K562 (cell line): ENCODE data around the gene TBPL2. TPM values are rescaled to one million over a fixed set of nuclear protein-coding genes. Genes with fewer than 3 reads are reported as not detected.

Experiments used
- ATAC-seq: fragments of 200-7000 bp; cut with Tn5 transposase; 3 replicates; pipeline ENCODE4 v1.9.1; 2020; ENCODE audit warnings: moderate library complexity
- BruUV-seq: library from RNA; stranded (reverse); fragments of 400-500 nt; replicated peaks from 2 replicates; lab custom pipeline; 2021; lab: Mats Ljungman, UMichigan
- CTCF ChIA-PET: fragments of 300-600 bp; formaldehyde crosslinking; extraction: SDS; loops from one replicate; lab custom pipeline; 2021; ENCODE audit warnings: low intra/inter-chr PET ratio; lab: Yijun Ruan, JAX
- POLR2A ChIA-PET: fragments of 300-600, 350-650 bp; sonication (Branson Sonifier 250); formaldehyde crosslinking; extraction: SDS; loops from one replicate; lab custom pipeline; 2021; ENCODE audit warnings: antibody characterized with exemption, inconsistent platforms; lab: Yijun Ruan, JAX
- DNase-seq, 4 experiments: peaks; one replicate each; pipeline versions ENCODE4 v3.0.0 to v3.0.0-alpha.2; 2011 to 2018; ENCODE audit warnings: low spot score in 3 of 4, mixed read lengths in 3 of 4; ENCODE audit errors: extremely low read depth in 1 of 4
- FAIRE-seq: peaks from 2 replicates; lab custom pipeline; 2011; peaks lifted over from hg19 to GRCh38; lab: Jason Lieb, UNC
- H2AFZ ChIP-seq: 2 replicates; pipeline ENCODE4 v1.6.0; 2011; ENCODE audit warnings: low read depth, low read length, control low read depth, inconsistent platforms
- H3K27ac ChIP-seq: fragments of 200-600 bp; 3 replicates; pipeline ENCODE4 v1.8.0; 2011; ENCODE audit warnings: low read depth, mild to moderate bottlenecking, control low read depth, inconsistent platforms, low read length, moderate library complexity, mixed read lengths; ENCODE audit errors: extremely low read depth
- H3K27me3 ChIP-seq, 2 experiments: fragments of 300-600 bp in 1 of 2; 2 replicates in 1 of 2; 3 replicates in 1 of 2; pipeline versions ENCODE4 v1.6.0 to v1.8.0; 2011; ENCODE audit warnings: inconsistent platforms in 2 of 2, low read length in 2 of 2, mild to moderate bottlenecking in 1 of 2, mixed read lengths in 1 of 2, moderate library complexity in 1 of 2; ENCODE audit not compliant: control insufficient read depth in 2 of 2, insufficient read depth in 2 of 2
- H3K36me3 ChIP-seq: fragments of 300-600 bp; 3 replicates; pipeline ENCODE4 v1.8.0; 2011; ENCODE audit warnings: mild to moderate bottlenecking, low read length, inconsistent platforms; ENCODE audit not compliant: control insufficient read depth, insufficient read depth
- H3K4me1 ChIP-seq, 2 experiments: fragments of 200-600 bp in 1 of 2; replicated peaks in 1 of 2; 2 replicates in 1 of 2; 3 replicates in 1 of 2; pipeline versions ENCODE4 v1.5.1 to v1.8.0; 2011; ENCODE audit warnings: inconsistent platforms in 2 of 2, low read length in 2 of 2, mild to moderate bottlenecking in 1 of 2, mixed read lengths in 1 of 2, moderate library complexity in 1 of 2; ENCODE audit not compliant: control insufficient read depth in 2 of 2, insufficient read depth in 2 of 2
- H3K4me2 ChIP-seq: 2 replicates; pipeline ENCODE4 v1.6.1; 2011; ENCODE audit warnings: low read length, control low read depth, inconsistent platforms, mixed read lengths; ENCODE audit not compliant: insufficient read depth
- H3K4me3 ChIP-seq: fragments of 200-600 bp; sonication (generic), shearing (Covaris generic); 2 replicates; pipeline ENCODE4 v1.5.1; 2016; ENCODE audit warnings: control low read depth, inconsistent platforms
- H3K79me2 ChIP-seq: fragments of 200-600 bp; 3 replicates; pipeline ENCODE4 v1.8.0; 2011; ENCODE audit warnings: low read length, inconsistent platforms; ENCODE audit not compliant: control insufficient read depth, insufficient read depth
- H3K9ac ChIP-seq, 2 experiments: 2 replicates each; pipeline versions ENCODE4 v1.6.0 to v1.6.1; 2011; ENCODE audit warnings: low read depth in 2 of 2, low read length in 2 of 2, control low read depth in 1 of 2, inconsistent platforms in 1 of 2, mild to moderate bottlenecking in 1 of 2, mixed read lengths in 1 of 2; ENCODE audit not compliant: insufficient read depth in 1 of 2
- H3K9me1 ChIP-seq: one replicate; pipeline ENCODE4 v1.6.0; 2011; ENCODE audit warnings: inconsistent platforms, mild to moderate bottlenecking, low read length, moderate library complexity; ENCODE audit not compliant: control insufficient read depth, insufficient read depth
- H3K9me3 ChIP-seq: replicated peaks from 2 replicates; pipeline ENCODE4 v1.5.1; 2011; ENCODE audit warnings: low read depth, low read length, inconsistent platforms; ENCODE audit not compliant: control insufficient read depth, insufficient read depth
- H4K20me1 ChIP-seq: replicated peaks from 2 replicates; pipeline ENCODE4 v1.6.1; 2011; ENCODE audit warnings: low read length, inconsistent platforms, mixed read lengths; ENCODE audit not compliant: control insufficient read depth, insufficient read depth
- AFF4 ChIP-seq: sonication (generic); formaldehyde crosslinking; IDR thresholded peaks from 2 replicates; pipeline ENCODE4 v1.8.0; 2023; ENCODE audit warnings: mild to moderate bottlenecking, missing genetic modification reagents
- FOSL1 ChIP-seq: fragments of 200-800 bp; sonication (Bioruptor generic); conservative IDR thresholded peaks from 2 replicates; pipeline ENCODE4 v1.6.1; 2016; ENCODE audit warnings: missing genetic modification characterization, missing compliant biosample characterization
- HEY1 ChIP-seq: fragments of 250-450 bp; sonication (Bioruptor Pico); IDR thresholded peaks from 2 replicates; pipeline ENCODE4 v1.5.0; 2020; ENCODE audit warnings: mild to moderate bottlenecking, moderate library complexity, borderline replicate concordance
- NFRKB ChIP-seq: fragments of 450-650 bp; IDR thresholded peaks from 2 replicates; pipeline ENCODE4 v1.6.1; 2016; ENCODE audit warnings: low read depth
- POLR2B ChIP-seq: fragments of 450-650 bp; IDR thresholded peaks from 2 replicates; pipeline ENCODE4 v1.6.1; 2018; ENCODE audit warnings: low read depth; ENCODE audit not compliant: partially characterized antibody
- RAD21 ChIP-seq, 2 experiments: fragments of 250-450 bp in 1 of 2; fragments of 450-650 bp in 1 of 2; sonication (Bioruptor Pico) in 1 of 2; formaldehyde crosslinking in 1 of 2; IDR thresholded peaks in 1 of 2; conservative IDR thresholded peaks in 1 of 2; 2 replicates each; pipeline versions ENCODE4 v1.4.0 to v1.8.0; 2020 to 2022; ENCODE audit warnings: mild to moderate bottlenecking in 2 of 2, moderate library complexity in 1 of 2
- SMC3 ChIP-seq: conservative IDR thresholded peaks from 2 replicates; pipeline ENCODE4 v1.6.1; 2011; ENCODE audit warnings: low read depth, low read length, improper control_type of control experiment; ENCODE audit not compliant: insufficient read depth
- SNRNP70 ChIP-seq: fragments of 200-400 bp; formaldehyde crosslinking; optimal IDR thresholded peaks from 2 replicates; pipeline ENCODE3; 2017; ENCODE audit warnings: low read depth, low read length
- STAT6 ChIP-seq: sonication (generic); formaldehyde crosslinking; IDR thresholded peaks from 2 replicates; pipeline ENCODE4 v1.8.1; 2023; ENCODE audit warnings: mild to moderate bottlenecking, missing genetic modification reagents
- ZBTB26 ChIP-seq: fragments of 450-650 bp; formaldehyde crosslinking; IDR thresholded peaks from 2 replicates; pipeline ENCODE4 v1.4.0; 2022; ENCODE audit warnings: missing genetic modification characterization
- ZFX ChIP-seq: sonication (generic); formaldehyde crosslinking; IDR thresholded peaks from 2 replicates; pipeline ENCODE4 v1.8.0; 2022; ENCODE audit warnings: mild to moderate bottlenecking, missing genetic modification reagents, moderate library complexity
- WGBS: fragments of 100-300 bp; shearing (Covaris generic); methylation state at CpG from one replicate; pipeline ENCODE4 v1.1.6; 2016; ENCODE audit warnings: low coverage, mixed read lengths; ENCODE audit not compliant: insufficient coverage; ENCODE audit errors: missing lambda C conversion rate; 5-methylcytosine and 5-hydroxymethylcytosine counted together
- in situ Hi-C: fragments of 300-500 bp; cut with MboI; formaldehyde crosslinking; loops from 4 replicates; pipeline ENCODE4 v1.15.0; 2018; ENCODE audit warnings: inconsistent platforms, mixed read lengths
- intact Hi-C: fragments of 100-400 bp; cut with micrococcal nuclease; formaldehyde crosslinking; loops from 2 replicates; pipeline ENCODE4 v1.14.2; 2022
- polyA plus RNA-seq, 8 experiments: library from polyadenylated mRNA; depleted of rRNA in 4 of 8; stranded (reverse) in 5 of 8; unstranded in 3 of 8; fragments of >200 nt; fragmentation: Nextera tagmentation in 2 of 8; fragmentation: Illumina TruSeq in 1 of 8; extraction: Ambion mirVana in 2 of 8; extraction: Trizol in 1 of 8; gene quantifications; 2 replicates each; pipeline versions ENCODE4 v1.2.1 to v1.2.3, GENCODE V29; 2011 to 2014; ENCODE audit warnings: inconsistent platforms in 1 of 8, missing spikeins in 1 of 8
- total RNA-seq, 7 experiments: library from RNA; depleted of rRNA in 6 of 7; stranded (reverse); fragments of >200 nt in 6 of 7; fragmentation: Illumina TruSeq in 2 of 7; extraction: Trizol in 2 of 7; gene quantifications; 2 replicates each; pipeline versions ENCODE4 v1.2.1 to v1.2.3, GENCODE V29; 2011 to 2021; ENCODE audit warnings: low replicate concordance in 1 of 7

TBPL2 gene
- total and polyA plus RNA-seq, 9 of the 15 experiments (the other 6 are each of a cell fraction or from before 2014, with no cell fraction given), result not detected

GRCh38 chr14:55438066-55438683, 2.2 kb downstream of the TBPL2 start:
- no peak overlapping the region for H3K9ac ChIP-seq
- ChIA-PET POLR2A (interaction anchor here (0.9 kb wide), 1 partner anchor 10 kb away, joined by 3 read pairs; no protein-coding TSS in a partner anchor), CTCF (interaction anchor here (0.7 to 1.1 kb wide), 2 partner anchors 984 to 1037 kb away, joined by 3 read pairs; no protein-coding TSS in a partner anchor)
- no peaks in the 10 kb centered on the region for H3K79me2 ChIP-seq
- no peak overlapping the region for H3K27ac ChIP-seq
- DNase-seq (peak; percentile 27 to 55 (median 33)), ATAC-seq (peak; percentile 90), FAIRE-seq (peak; percentile 70)
- BruUV-seq, result no TSS peak
- no peaks in the 10 kb centered on the region for H3K9me1 ChIP-seq
- peaks cover 0 to 4% of the 10 kb centered on the region in 2 experiments; a peak in 2 of 5 replicates for H3K4me1 ChIP-seq
- intact Hi-C loops, result loop anchor here (1.0 to 5.0 kb wide), 2 partner anchors 902 to 1034 kb away; no protein-coding TSS in a partner anchor
- H2AFZ ChIP-seq, result no peak overlapping the region
- H3K9me3 ChIP-seq, result no peaks in the 10 kb centered on the region
- peaks cover 0 to 4% of the 10 kb centered on the region in 2 experiments; a peak in 1 of 5 replicates for H3K27me3 ChIP-seq
- no peaks in the 10 kb centered on the region for H4K20me1 ChIP-seq
- H3K36me3 ChIP-seq, result no peaks in the 10 kb centered on the region
- no peak overlapping the region for H3K4me3 ChIP-seq
- H3K4me2 ChIP-seq, result no peak overlapping the region
- in situ Hi-C loops, result no loop called here
- 31% methylated on average over 10 of the region's 10 CpGs for WGBS
- TF ChIP-seq ZBTB26 (CRISPR knock-in tag), result no peak
- TF ChIP-seq ZFX (CRISPR knock-in tag), result no peak
- no peak for TF ChIP-seq NFRKB
- peak; percentile 46 for TF ChIP-seq SMC3
- no peak for TF ChIP-seq STAT6 (CRISPR knock-in tag)
- TF ChIP-seq SNRNP70, result no peak
- TF ChIP-seq AFF4, result no peak
- peak; percentile 47 to 68 for TF ChIP-seq RAD21 (CRISPR knock-in tag; conservative IDR thresholded peaks at IDR 0.05 in 1 of 2, IDR thresholded peaks at IDR 0.05 in 1 of 2)
- TF ChIP-seq FOSL1 (tag), result no peak
- no peak for TF ChIP-seq POLR2B
- TF ChIP-seq HEY1 (CRISPR knock-in tag), result no peak
